Dendritic cell treated with granulocyte-macrophage colony-stimulating factor and Interleukin-4, amounts not matched to agents 40 ng/mL and 50 ng/mL, for 4 days (primary cell): ENCODE measurements around the gene MED10.

ENCODE experiments used
- H3K27ac Mint-ChIP-seq: one replicate; pipeline ENCODE4 v1.8.0; 2022; ENCODE audit warnings: mild to moderate bottlenecking, mixed read lengths
- H3K27me3 Mint-ChIP-seq: one replicate; pipeline ENCODE4 v1.8.0; 2022; ENCODE audit warnings: mild to moderate bottlenecking, mixed read lengths
- H3K36me3 Mint-ChIP-seq: one replicate; pipeline ENCODE4 v1.8.0; 2022; ENCODE audit warnings: low read depth, mixed read lengths
- H3K4me1 Mint-ChIP-seq: one replicate; pipeline ENCODE4 v1.8.0; 2022; ENCODE audit warnings: low read depth, mixed read lengths
- H3K4me3 Mint-ChIP-seq: one replicate; pipeline ENCODE4 v1.8.0; 2022; ENCODE audit warnings: mild to moderate bottlenecking, moderate library complexity, mixed read lengths
- H3K9me3 Mint-ChIP-seq: one replicate; pipeline ENCODE4 v1.8.0; 2022; ENCODE audit warnings: mixed read lengths
- intact Hi-C: fragments of 100-400 bp; cut with micrococcal nuclease; formaldehyde crosslinking; loops from one replicate; pipeline ENCODE4 v1.15.0; 2022

The MED10 gene, protein sequence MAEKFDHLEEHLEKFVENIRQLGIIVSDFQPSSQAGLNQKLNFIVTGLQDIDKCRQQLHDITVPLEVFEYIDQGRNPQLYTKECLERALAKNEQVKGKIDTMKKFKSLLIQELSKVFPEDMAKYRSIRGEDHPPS

DNA sequence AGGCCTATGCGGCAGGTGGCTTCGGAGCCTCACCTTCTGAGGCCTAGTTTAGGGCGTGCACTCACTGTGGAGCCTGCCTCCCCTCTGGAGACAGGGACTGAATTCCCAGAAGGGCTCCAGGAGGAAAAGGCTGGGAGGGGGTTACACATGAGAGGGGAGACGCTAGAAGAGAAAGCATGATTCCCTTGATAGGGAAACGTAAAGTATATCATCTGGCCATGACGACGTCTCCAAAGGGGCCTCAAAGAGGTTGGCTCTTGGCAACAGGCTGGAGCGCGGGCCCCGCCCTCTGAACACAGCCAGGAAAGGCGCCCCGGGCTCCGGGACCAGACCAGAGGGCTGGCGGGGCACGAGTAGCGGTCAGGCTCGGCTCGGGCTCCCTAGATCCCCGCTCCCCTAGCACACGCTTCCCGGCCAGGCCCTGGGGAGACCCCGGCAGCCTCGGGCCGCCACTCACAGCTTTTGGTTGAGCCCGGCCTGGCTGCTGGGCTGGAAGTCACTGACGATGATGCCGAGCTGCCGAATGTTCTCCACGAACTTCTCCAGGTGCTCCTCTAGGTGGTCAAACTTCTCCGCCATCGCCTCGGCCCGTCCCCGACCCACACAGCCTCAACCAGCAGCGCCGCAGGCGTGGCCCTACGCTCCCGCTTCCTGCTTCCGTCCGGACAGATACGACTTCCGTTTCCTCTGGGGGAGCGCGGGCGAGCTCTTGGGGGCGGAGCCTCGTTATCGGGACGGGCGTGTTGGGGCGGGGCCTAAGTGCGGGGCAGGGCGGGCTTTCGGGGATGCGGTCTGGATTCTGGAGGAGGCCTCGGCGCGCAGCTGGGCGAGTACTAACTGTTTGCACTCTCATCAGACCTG lies at the start of gene MED10:
TSS of gene MED10 (minus strand) at position 643 of the 861 bp plus-strand sequence. CDS start at position 579, 64 bp downstream.
- H3K36me3 Mint-ChIP-seq: peaks cover 49% of the 10 kb centered on the region
- H3K4me3 Mint-ChIP-seq: peak within 1 kb of the TSS; percentile 92
- no peaks in the 10 kb centered on the region for H3K9me3 Mint-ChIP-seq
- H3K4me1 Mint-ChIP-seq: peaks cover 22% of the 10 kb centered on the region
- intact Hi-C loops: loop anchor here (5.0 to 10.0 kb wide), 2 partner anchors 254 to 367 kb away; partner anchors contain the start of genes NSUN2 and SRD5A1
- H3K27ac Mint-ChIP-seq: peak within 1 kb of the TSS; percentile 91
- peaks cover 5% of the 10 kb centered on the region for H3K27me3 Mint-ChIP-seq

GRCh38 chr5:6427694-6428093 lies 49.3 kb upstream of the MED10 start:
- intact Hi-C loops: no loop called here
- Mint-ChIP-seq H3K4me1 (no peaks in the 10 kb centered on the region), H3K4me3 (no peak overlapping the region), H3K36me3 (no peaks in the 10 kb centered on the region), H3K9me3 (no peaks in the 10 kb centered on the region), H3K27me3 (peaks cover 4% of the 10 kb centered on the region), H3K27ac (no peak overlapping the region)

DNA sequence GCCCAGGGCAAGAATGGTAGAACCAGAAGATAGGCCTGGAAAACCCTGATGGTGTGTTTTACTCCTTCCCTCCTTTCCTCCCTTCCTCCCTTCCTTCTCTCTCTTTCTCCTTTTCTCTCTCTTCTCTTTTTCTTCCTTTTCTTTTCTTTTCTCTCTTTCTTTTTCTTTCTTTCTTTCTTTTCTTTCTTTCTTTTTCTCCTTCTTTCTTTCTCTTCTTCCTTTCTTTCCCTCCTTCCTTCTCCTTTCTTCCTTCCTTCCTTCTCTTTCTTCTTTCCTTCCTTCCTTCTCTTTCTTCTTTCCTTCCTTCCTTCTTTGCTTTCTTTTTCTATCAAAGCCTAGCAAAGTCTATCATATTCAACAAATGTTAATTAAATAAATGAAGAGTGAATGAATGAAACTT lies 46.4 kb upstream of the MED10 start:
- no peaks in the 10 kb centered on the region for H3K36me3 Mint-ChIP-seq
- H3K27ac Mint-ChIP-seq: no peak overlapping the region
- peaks cover 3% of the 10 kb centered on the region for H3K27me3 Mint-ChIP-seq
- no peaks in the 10 kb centered on the region for H3K9me3 Mint-ChIP-seq
- H3K4me1 Mint-ChIP-seq: no peaks in the 10 kb centered on the region
- H3K4me3 Mint-ChIP-seq: no peak overlapping the region
- intact Hi-C loops: no loop called here

DNA sequence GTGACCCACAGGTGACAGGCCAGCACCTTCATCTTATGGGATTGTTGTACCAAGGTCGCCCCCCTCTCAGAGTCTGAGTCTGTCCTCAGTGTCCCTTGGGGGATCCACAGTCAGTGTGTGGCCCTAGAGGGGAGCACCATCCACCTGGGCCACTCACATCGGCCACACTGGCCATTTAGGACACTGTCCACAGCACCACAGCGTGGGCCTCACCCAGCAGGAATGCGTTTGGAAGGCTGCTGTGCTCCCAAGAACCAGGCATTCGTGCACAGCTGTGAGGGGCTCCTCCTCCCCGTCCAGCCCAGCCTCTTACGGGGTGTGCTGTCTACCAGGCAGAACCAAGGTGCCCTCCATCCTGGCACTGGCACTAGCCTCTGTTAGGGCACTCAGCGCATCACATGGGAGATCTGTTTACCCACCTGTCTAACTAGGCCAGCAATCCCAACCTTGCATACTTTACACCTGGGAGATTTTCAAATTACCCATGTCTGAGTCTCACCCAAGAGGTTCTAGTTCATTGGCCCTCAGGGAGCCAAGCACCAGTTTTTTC lies 45.8 kb upstream of the MED10 start:
- peaks cover 3% of the 10 kb centered on the region for H3K27me3 Mint-ChIP-seq
- intact Hi-C loops: no loop called here
- H3K4me3 Mint-ChIP-seq: no peak overlapping the region
- H3K27ac Mint-ChIP-seq: no peak overlapping the region
- no peaks in the 10 kb centered on the region for H3K9me3 Mint-ChIP-seq
- no peaks in the 10 kb centered on the region for H3K4me1 Mint-ChIP-seq
- no peaks in the 10 kb centered on the region for H3K36me3 Mint-ChIP-seq

GRCh38 chr5:6423327-6424109 lies 45.2 kb upstream of the MED10 start:
- intact Hi-C loops: no loop called here
- peaks cover 3% of the 10 kb centered on the region for H3K27me3 Mint-ChIP-seq
- H3K36me3 Mint-ChIP-seq: no peaks in the 10 kb centered on the region

DNA sequence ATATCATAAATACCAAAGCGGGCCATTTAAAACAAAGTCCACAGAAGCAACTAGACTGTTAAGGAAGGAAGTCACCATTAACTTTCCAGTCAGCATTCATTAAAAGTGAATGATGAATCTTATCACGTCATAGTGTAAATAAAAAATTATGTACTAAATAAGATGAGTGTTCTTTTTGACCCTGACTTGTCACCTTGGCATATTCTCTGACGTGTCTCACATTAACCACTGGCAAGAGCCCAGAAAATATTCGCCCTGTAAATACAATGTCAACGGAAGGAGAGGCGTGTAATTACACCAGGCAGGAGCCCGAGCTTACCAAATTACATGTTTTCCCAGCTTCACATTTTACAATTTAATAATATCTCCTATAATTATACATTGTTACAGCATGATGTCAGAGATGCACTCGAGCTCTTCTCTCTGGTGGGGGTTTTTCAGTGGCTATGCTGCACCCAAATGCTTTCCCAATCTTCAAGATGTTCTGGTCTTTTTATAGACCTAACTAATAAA lies 41.0 kb upstream of the MED10 start:
- Mint-ChIP-seq H3K4me1 (no peaks in the 10 kb centered on the region), H3K27me3 (no peaks in the 10 kb centered on the region), H3K36me3 (no peaks in the 10 kb centered on the region), H3K27ac (no peak overlapping the region), H3K9me3 (no peaks in the 10 kb centered on the region), H3K4me3 (no peak overlapping the region)
- intact Hi-C loops: no loop called here

More at GRCh38 chr5:6423327-6424109, 45.2 kb upstream of the MED10 start:
- H3K27ac Mint-ChIP-seq: no peak overlapping the region
- H3K9me3 Mint-ChIP-seq: no peaks in the 10 kb centered on the region
- no peaks in the 10 kb centered on the region for H3K4me1 Mint-ChIP-seq
- no peak overlapping the region for H3K4me3 Mint-ChIP-seq

- no peaks in the 10 kb centered on the region for H3K36me3 Mint-ChIP-seq
- H3K27me3 Mint-ChIP-seq: no peaks in the 10 kb centered on the region
- no peak overlapping the region for H3K27ac Mint-ChIP-seq
- no peaks in the 10 kb centered on the region for H3K9me3 Mint-ChIP-seq
- H3K4me1 Mint-ChIP-seq: no peaks in the 10 kb centered on the region
- intact Hi-C loops: no loop called here
- no peak overlapping the region for H3K4me3 Mint-ChIP-seq
Measured at GRCh38 chr5:6418679-6419276, 40.4 kb upstream of the MED10 start.

GRCh38 chr5:6417657-6418056 lies 39.3 kb upstream of the MED10 start:
- intact Hi-C loops: no loop called here
- H3K27me3 Mint-ChIP-seq: no peaks in the 10 kb centered on the region
- no peak overlapping the region for H3K4me3 Mint-ChIP-seq
- no peaks in the 10 kb centered on the region for H3K4me1 Mint-ChIP-seq
- no peaks in the 10 kb centered on the region for H3K9me3 Mint-ChIP-seq
- H3K36me3 Mint-ChIP-seq: no peaks in the 10 kb centered on the region
- no peak overlapping the region for H3K27ac Mint-ChIP-seq

GRCh38 chr5:6412811-6413210 lies 34.5 kb upstream of the MED10 start:
- Mint-ChIP-seq H3K36me3 (no peaks in the 10 kb centered on the region), H3K27ac (no peak overlapping the region), H3K4me1 (no peaks in the 10 kb centered on the region), H3K27me3 (no peaks in the 10 kb centered on the region), H3K9me3 (no peaks in the 10 kb centered on the region), H3K4me3 (no peak overlapping the region)
- intact Hi-C loops: no loop called here

DNA sequence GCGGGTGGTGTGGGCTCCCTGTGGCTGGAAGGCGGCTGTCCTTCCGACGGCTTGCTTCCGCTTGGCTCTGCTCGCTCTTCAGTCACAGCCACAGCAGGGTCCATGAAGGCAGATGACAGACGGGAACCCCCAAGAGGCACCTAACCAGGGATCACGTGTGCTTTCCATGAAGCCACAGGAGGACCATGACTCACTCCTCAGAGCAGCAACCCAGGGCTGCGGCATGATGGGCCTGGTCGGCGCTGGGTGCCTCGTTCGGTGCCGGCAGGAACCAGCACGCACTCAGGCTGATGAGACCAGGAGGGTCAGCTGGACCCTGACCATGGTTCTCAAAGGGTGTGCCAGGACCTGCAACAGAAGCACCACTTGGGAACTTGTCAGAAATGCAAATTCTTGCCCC lies 32.8 kb upstream of the MED10 start:
- no peaks in the 10 kb centered on the region for H3K9me3 Mint-ChIP-seq
- H3K27me3 Mint-ChIP-seq: no peaks in the 10 kb centered on the region
- no peak overlapping the region for H3K27ac Mint-ChIP-seq
- intact Hi-C loops: no loop called here
- H3K36me3 Mint-ChIP-seq: no peaks in the 10 kb centered on the region
- H3K4me3 Mint-ChIP-seq: no peak overlapping the region
- H3K4me1 Mint-ChIP-seq: no peaks in the 10 kb centered on the region

GRCh38 chr5:6410421-6410820 lies 32.1 kb upstream of the MED10 start:
- intact Hi-C loops: no loop called here
- no peaks in the 10 kb centered on the region for H3K36me3 Mint-ChIP-seq
- H3K27ac Mint-ChIP-seq: no peak overlapping the region
- H3K4me1 Mint-ChIP-seq: no peaks in the 10 kb centered on the region
- H3K27me3 Mint-ChIP-seq: no peaks in the 10 kb centered on the region
- H3K9me3 Mint-ChIP-seq: no peaks in the 10 kb centered on the region
- no peak overlapping the region for H3K4me3 Mint-ChIP-seq

- no peaks in the 10 kb centered on the region for H3K36me3 Mint-ChIP-seq
- H3K4me1 Mint-ChIP-seq: no peaks in the 10 kb centered on the region
- no peak overlapping the region for H3K4me3 Mint-ChIP-seq
- intact Hi-C loops: no loop called here
- H3K27ac Mint-ChIP-seq: no peak overlapping the region
- H3K9me3 Mint-ChIP-seq: no peaks in the 10 kb centered on the region
- H3K27me3 Mint-ChIP-seq: no peaks in the 10 kb centered on the region
Measured at GRCh38 chr5:6408627-6409446, 30.5 kb upstream of the MED10 start.

DNA sequence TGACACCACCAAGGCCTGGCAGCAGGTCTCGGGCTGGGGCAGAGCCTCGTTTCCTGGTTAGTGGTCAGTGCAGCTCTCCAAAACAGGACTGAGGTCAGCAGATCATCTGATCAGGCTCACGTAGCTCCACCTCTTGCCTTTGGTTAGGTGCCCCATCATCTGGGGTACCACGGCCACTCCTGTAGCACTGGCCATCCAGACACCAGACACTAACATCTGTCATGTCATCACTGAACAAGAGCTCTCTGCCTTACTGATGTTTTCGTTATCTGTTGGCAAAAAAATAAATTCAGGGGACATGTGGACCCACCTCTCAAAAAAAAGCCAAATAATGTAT lies 29.9 kb upstream of the MED10 start:
- Mint-ChIP-seq H3K27ac (no peak overlapping the region), H3K9me3 (no peaks in the 10 kb centered on the region)

More for the DNA sequence above, 29.9 kb upstream of the MED10 start:
- Mint-ChIP-seq H3K4me3 (no peak overlapping the region), H3K36me3 (no peaks in the 10 kb centered on the region), H3K4me1 (no peaks in the 10 kb centered on the region), H3K27me3 (no peaks in the 10 kb centered on the region)
- intact Hi-C loops: no loop called here
